ENCODE measurements around the gene FHAD1. TPM values are rescaled to one million over a fixed set of nuclear protein-coding genes. Genes with fewer than 3 reads are reported as not detected.
A peak's percentile ranks its signal among the peaks of the same experiment; 100 is the strongest.

Gene FHAD1
- total and polyA plus RNA-seq, 9 of the 15 experiments (the other 6 are each of a cell fraction or from before 2014, with no cell fraction given) = 0.32 to 2.1 (median 1.5) TPM; not detected in 1

- intact Hi-C loops (cut with micrococcal nuclease) (no loop called here), in situ Hi-C loops (cut with MboI) (no loop called here)
- ATAC-seq = no peak; the same call in 2 of the 3 replicates
- H3K9me1 ChIP-seq (ENCODE audit: control insufficient read depth, insufficient read depth, low read length) = no peaks in the 10 kb centered on the region
- 11% methylated on average over 14 of the region's 14 CpGs for whole genome bisulfite sequencing (ENCODE audit: insufficient coverage, low coverage, missing lambda C conversion rate)
- peaks cover 29% of the 10 kb centered on the region for H3K79me2 ChIP-seq (ENCODE audit: control insufficient read depth, insufficient read depth, low read length)
- H3K4me2 ChIP-seq (ENCODE audit: insufficient read depth, low read length) = peak overlapping the region; percentile 82
- POLR2A ChIA-PET = interaction anchor here (1.3 kb wide), 1 partner anchor 11 kb away, joined by 5 read pairs; no protein-coding TSS in a partner anchor
- H4K20me1 ChIP-seq (replicated peaks; ENCODE audit: control insufficient read depth, insufficient read depth, low read length) = peaks cover 9% of the 10 kb centered on the region
- H3K4me1 ChIP-seq (replicated peaks in 1 of 2; ENCODE audit: control insufficient read depth in 2 of 2, insufficient read depth in 2 of 2, low read length in 2 of 2) = peaks cover 21 to 44% of the 10 kb centered on the region in 2 experiments; a peak in 4 of 5 replicates
- peak; percentile 54 for FAIRE-seq
- BruUV-seq (replicated peaks) = no TSS peak
- peak overlapping the region; percentile 87 for H3K4me3 ChIP-seq
- H3K9ac ChIP-seq (ENCODE audit: insufficient read depth in 1 of 2, low read depth in 2 of 2, low read length in 2 of 2) = peak overlapping the region; percentile 64 to 95; a peak in 3 of 4 replicates
- DNase-seq (ENCODE audit: extremely low read depth in 1 of 4, low spot score in 3 of 4) = no peak
- H3K9me3 ChIP-seq (replicated peaks; ENCODE audit: control insufficient read depth, insufficient read depth, low read depth, low read length) = no peaks in the 10 kb centered on the region
- H2AFZ ChIP-seq (ENCODE audit: low read depth, low read length) = peak overlapping the region; percentile 84
- peaks cover 13% of the 10 kb centered on the region; the same call in 1 of the 3 replicates for H3K36me3 ChIP-seq (ENCODE audit: control insufficient read depth, insufficient read depth, low read length)
- CTCF ChIA-PET (ENCODE audit: low intra/inter-chr PET ratio) = no interaction called here
- no peak overlapping the region for H3K27ac ChIP-seq (ENCODE audit: extremely low read depth, low read depth, low read length)
- H3K27me3 ChIP-seq (ENCODE audit: control insufficient read depth in 2 of 2, insufficient read depth in 2 of 2, low read length in 2 of 2) = peaks cover 3 to 14% of the 10 kb centered on the region in 2 experiments; a peak in 4 of 5 replicates
- TF ChIP-seq GABPB1 (CRISPR knock-in tag; IDR thresholded peaks at IDR 0.05) (no peak), POLR2AphosphoS5 (IDR thresholded peaks at IDR 0.05; ENCODE audit: control insufficient read depth, insufficient read depth, low read depth, low read length) (no peak), ZC3H4 (CRISPR knock-in tag; IDR thresholded peaks at IDR 0.05; ENCODE audit: borderline replicate concordance) (no peak), NR4A1 (CRISPR knock-in tag; IDR thresholded peaks at IDR 0.05) (0 out of 2 replicates have a peak, but pooled peaks have one; percentile 53), NR4A1 (tag; IDR thresholded peaks at IDR 0.05) (no peak), NFATC3 (IDR thresholded peaks at IDR 0.05) (no peak), RREB1 (CRISPR knock-in tag; IDR thresholded peaks at IDR 0.05) (peak; percentile 75), TAF15 (IDR thresholded peaks at IDR 0.05; ENCODE audit: low read depth, low read length) (no peak), ZNF224 (CRISPR knock-in tag; IDR thresholded peaks at IDR 0.05) (no peak), CAMTA2 (CRISPR knock-in tag; conservative IDR thresholded peaks at IDR 0.05) (0 out of 2 replicates have a peak, but pooled peaks have one; percentile 16), ZNF398 (CRISPR knock-in tag; IDR thresholded peaks at IDR 0.05) (no peak), NKRF (IDR thresholded peaks at IDR 0.05; ENCODE audit: borderline replicate concordance) (0 out of 2 replicates have a peak, but pooled peaks have one; percentile 55)
These were observed 161.9 kb downstream of the FHAD1 start for GRCh38 chr1:15408890-15409387.

All from K562 (cell line).